ENCODE data around the gene COL16A1.

GRCh38 chr1:31673433-31673832 lies 30.4 kb downstream of the COL16A1 start:
- TF ChIP-seq CTCF (IDR thresholded peaks at IDR 0.05; ENCODE audit: poor library complexity) (no peak), EZH2 (IDR thresholded peaks at IDR 0.05; ENCODE audit: borderline replicate concordance) (no peak), EZH2phosphoT487 (IDR thresholded peaks at IDR 0.05; ENCODE audit: low read depth, severe bottlenecking, unreplicated experiment) (no peak)

All from hepatocyte (in vitro differentiated cells).